ENCODE data around the gene ARRB1. TPM values are rescaled to one million over a fixed set of nuclear protein-coding genes. Genes with fewer than 3 reads are reported as not detected.
"Not testable (repeated sequence)": the region's sequence is repeated elsewhere in the genome, so short reads cannot be mapped to it uniquely, and the experiment has no call there.

Gene ARRB1
- total RNA-seq, 1 donor: 195 TPM

DNA sequence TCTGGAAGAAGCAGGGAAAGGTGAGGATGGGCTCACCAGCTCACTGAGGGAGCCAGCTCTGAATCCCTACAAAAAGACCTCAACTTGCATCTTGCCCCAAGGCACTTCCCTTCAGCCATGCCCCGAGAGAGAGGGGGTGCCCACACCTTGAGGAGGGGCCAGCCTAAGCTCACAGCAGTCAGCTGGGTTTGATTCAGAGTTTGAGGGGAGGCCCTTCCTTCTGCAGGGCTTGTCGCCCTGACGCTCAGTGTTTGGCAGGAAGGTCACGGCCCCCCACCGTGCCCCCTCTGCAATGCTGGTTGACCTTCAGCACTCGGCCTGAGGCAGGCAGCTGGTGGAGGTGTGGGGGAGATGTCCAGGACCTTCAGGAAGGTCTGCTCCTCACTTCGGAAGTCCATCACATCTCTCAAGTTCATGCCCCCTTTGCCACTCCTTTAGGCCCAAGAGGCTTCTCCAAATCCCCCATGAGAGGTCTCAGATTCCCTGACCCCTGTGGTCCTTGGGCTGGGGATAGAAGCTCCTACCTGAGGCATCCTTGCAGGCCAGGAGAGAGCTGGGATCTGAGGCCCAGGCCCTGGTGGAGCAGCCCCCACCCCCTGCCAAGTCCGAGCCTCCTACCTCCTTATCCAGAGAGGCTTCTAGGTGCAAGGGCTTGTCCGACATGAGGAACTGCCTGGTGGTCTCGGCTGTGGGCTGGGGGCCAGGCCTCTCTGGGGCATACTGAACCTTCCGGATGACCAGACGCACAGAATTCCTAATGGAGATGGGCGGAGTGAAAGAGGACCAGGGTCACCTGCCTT, 73.3 kb downstream of the ARRB1 start:
- DNase-seq (ENCODE audit: low read depth in 2 of 3, low spot score in 2 of 3): no peak

DNA sequence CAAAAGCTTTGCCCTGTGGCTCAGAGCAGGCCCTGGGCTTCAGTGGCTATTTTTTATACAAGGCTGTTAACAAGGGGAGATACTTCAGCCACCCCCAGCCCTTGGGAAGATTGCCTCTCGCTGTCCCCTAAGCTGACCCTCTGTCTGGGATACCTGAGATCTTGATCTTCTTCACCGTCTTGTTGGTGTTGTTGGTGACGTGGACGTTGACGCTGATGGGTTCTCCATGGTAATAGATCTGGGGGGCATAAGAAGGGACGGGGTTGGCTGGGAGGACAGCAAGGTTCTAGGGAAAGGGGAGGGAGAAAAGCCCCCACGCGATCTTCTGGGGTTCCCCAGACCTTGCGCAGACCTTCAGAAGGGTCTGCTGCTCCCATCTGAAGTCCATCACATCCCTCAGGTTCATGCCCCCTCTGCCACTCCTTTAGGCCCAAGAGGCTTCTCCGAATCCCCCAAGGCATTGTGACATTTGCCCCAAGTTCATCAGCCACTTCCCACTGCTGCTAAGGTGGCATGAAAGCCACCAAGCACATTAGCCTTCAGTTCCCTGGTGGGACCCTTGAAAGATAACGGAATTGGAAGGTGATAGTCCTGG, 74.2 kb downstream of the ARRB1 start:
- no peak for DNase-seq (ENCODE audit: low read depth in 2 of 3, low spot score in 2 of 3)

DNA sequence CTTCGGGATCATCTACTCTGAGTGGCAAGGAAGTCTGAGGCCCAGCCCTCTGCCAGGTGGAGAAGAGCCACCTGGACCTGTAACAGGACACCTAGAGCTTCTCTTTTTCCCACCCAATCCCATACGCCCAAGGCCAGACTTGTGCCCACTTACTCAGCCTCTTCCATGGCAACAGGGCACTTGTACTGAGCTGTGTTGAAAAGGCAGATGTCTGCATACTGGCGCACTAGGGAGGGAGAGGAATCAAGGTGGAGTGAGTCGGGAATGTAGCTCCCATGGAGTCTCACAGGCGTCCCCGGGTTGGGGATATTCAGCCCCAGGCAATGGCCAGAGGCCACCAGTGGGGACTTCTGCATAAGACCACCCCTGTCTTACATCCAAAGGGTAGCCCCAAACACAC, 74.8 kb downstream of the ARRB1 start:
- DNase-seq (ENCODE audit: low read depth in 2 of 3, low spot score in 2 of 3): no peak

DNA sequence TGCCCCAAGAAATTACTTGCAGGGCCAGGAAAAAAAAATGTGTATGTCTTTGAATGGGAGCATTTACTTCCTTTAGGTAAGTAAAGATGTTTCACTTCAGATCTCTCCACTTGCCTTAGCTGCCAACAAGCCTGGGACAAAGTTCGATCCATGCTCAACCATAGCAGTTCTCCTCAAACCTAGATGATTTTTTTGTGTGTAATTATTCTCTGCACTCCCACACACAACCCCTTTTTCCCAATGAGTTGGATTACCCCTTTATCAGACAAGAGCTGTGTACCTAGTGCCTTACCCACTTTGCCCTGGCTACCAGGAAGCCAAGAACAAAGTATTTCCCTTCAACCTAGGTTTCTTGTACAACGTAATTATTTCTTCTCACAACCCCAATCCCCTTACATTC, 75.3 kb downstream of the ARRB1 start:
- DNase-seq (ENCODE audit: low read depth in 2 of 3, low spot score in 2 of 3): no peak

DNA sequence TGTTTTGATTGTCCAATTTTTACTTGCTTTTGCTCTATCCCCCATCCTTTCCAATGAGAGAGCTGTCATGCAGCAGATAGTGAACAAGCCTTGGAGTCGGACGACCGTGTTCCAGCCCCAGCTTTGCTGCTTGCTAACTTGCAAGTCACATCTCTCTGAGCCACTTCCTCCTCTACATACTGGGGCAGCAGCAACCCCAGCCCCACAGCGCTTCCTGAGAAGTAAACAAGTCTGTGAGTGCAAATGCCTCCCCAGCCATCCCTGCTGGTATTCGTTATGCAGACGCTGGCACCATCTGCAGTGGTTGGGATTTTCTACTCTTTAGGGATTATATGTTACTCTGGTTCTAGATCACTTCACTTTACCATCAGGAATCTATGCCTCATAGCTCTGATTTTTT, 75.9 kb downstream of the ARRB1 start:
- peak; percentile 37 to 91 (median 86) for DNase-seq (ENCODE audit: low read depth in 2 of 3, low spot score in 2 of 3)

DNA sequence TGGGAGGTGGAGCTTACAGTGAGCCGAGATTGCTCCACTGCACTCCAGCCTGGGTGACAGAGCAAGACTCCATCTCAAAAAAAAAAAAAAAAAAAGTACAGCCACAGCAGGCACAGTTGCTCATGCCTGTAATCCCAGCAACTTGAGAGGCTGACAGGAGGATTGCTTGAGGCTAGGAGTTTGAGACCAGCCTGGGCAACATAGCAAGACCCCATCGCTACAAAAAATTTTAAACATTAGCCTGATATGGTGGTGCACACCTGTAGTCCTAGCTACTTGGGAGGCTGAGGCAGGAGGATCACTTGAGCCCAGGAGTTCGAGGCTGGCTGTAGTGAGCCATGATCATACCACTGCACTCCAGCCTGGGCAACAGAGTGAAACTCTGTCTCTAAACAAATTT, 76.7 kb downstream of the ARRB1 start:
- not testable (repeated sequence) for DNase-seq (ENCODE audit: low read depth in 2 of 3, low spot score in 2 of 3)

DNA sequence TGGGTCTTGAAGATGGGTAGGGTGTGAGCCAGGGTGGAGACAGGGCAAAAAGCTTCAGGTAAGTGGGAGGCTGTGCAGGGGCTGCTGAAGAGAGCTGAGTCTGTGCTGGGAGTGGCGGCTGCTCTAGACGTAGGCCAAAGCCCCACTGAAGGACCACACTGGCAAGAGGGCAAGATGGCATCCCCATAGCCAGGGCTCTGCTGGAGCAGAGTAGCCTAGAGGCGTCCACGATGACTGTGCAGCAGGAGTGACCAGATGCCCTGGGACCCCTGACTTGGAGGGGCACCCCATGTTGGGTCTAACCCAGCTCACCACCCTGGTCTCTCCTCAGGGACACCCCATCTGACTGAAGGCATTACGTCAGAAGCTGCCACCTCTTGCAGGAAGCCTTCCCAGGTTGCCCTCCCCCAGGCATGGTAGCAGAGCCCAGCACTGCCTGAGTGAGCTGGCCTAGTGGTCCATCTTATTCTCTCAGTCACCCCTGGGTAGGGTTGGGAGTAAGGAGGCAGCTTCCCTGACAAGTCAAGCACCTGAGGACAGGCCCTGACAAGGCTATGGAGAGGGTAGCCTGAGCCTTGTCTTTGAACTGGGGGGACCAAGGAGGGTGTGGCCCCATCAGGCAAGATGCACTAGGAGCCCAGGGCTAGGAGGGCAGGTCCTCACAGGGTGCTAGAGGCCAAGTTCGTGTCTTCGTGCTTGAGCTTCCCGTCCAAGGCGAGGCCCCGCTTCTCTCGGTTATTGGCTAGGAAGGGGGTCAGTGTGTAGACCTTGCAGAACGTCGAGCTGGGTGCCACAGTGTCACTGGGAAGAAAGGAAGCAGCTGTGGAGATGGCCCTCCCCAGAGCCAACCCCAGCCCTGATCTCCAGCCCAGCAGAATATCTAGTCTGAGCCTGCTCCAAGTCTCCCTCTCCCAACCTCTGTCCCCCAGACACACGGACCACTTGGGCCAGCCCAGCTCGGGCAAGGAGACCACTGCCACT, 77.8 kb downstream of the ARRB1 start:
- DNase-seq (ENCODE audit: low read depth in 2 of 3, low spot score in 2 of 3): no peak

DNA sequence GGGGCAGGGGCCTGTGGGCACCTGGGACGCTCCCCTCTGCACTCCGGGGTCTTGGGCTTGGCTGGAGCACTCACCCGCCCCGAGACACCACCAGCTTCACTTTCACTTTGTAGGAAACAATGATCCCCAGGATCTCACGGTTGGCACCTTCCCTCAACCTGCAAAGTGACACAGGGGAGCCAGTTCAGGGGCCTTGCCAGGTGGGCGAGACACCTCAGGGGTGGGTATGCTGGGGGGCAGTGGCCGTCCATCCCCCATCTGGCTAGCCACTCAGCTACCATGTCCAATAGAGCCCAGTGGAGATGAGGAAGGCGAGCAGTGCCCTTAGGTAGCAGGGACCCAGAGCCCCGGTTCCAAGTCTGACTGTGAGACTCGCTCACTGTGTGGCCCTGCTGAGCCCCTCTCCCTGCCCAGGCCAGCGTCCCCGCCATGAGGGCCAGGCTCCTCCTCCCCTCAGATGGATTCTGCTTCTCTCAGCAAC, 78.6 kb downstream of the ARRB1 start:
- no peak for DNase-seq (ENCODE audit: low read depth in 2 of 3, low spot score in 2 of 3)

DNA sequence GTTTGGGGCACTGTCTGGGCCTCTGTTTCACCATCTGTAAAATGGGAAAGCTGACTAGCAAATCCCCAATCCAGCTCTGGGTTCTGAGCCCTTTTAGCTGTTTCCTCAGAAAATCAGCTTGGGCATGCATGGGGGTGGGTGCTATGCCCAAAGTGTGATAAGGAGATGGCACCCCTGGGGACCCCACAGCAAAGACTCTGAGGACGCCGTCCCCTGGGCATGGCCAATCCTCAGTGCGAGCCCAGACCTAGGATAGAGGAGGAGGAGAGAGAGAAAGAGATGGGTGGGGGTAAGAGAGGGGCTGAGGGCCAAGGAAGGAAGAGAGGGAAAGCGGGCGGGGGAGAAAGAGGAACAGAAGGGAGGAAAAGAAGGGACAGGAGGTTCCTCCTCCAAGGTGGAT, 79.1 kb downstream of the ARRB1 start:
- no peak for DNase-seq (ENCODE audit: low read depth in 2 of 3, low spot score in 2 of 3)

DNA sequence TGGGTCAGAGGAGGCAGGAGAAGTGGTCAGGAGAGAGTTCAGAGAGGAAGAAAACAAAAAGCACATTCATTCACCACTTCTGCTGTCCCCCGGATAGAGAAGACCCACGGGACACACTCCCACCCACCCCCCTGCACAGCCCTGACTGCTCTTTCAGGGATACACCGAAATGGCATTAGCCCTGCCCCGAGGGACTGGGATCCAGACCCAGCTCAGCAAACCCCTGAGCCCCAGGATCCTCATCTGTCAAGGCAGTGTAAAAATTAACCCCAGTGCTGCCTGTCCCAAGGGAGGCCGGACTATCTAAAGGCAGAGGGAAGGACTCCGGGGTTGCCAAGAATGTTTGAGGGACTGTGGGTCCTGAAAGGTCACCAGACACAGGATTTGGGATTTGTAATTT, 79.7 kb downstream of the ARRB1 start:
- DNase-seq (ENCODE audit: low read depth in 2 of 3, low spot score in 2 of 3): no peak

DNA sequence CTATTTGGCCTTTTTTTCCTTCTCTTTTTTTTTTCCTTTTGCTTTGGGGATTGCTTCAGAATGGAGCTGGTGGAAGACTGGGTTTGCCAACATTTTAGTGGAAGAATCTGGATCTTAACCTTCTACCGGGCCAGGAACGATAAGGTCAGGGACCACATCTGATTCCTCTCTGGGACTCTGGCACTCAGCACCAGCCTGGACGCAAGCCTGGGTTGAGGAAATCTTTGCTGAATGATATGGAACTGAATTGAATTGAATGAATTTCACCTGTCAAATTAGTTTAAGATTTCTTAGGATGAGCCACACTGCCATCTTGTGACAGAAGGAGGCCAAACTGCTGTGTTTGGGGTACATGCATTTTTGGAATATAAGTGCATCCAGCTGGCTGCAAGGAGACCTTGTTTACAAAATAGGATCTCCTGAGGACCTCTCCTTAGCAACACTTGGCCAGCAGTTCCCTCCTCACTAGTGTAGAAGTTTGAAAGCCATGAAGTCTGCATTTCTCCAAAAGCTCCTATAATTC, 80.5 kb downstream of the ARRB1 start:
- DNase-seq (ENCODE audit: low read depth in 2 of 3, low spot score in 2 of 3): no peak

DNA sequence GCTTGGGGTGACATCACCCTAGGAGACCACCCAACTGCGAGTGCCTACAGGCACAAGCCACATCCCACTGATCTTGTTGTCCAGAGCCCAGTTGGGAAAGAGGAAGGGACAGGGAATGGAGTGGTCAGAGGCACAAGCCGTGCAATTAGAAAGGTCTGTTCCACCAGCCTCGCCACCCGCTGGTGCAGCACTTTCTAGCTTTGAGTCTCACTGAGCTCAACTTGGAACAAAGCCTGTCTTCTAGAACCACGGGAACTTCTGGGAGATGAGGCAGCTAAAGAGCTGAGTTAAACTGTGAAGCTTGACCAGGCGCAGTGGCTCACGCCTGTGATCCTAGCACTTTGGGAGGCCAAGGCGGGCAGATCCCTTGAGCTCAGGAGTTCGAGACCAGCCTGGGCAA, 81.6 kb downstream of the ARRB1 start:
- DNase-seq (ENCODE audit: low read depth in 2 of 3, low spot score in 2 of 3): no peak

DNA sequence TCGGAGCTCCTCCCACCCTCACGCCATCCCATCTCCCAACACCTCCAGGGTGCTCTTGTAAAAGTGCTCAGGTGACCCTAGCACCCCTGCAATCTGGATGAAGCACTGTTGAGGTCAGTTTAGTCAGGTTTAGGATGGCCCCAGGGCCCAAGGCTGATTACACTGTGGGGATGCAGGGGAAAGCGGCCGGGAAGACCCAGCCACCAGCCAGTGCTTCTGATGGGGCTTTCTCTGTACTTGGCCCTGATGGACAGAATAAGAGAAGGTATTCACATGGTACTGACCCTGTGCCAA, 82.1 kb downstream of the ARRB1 start:
- DNase-seq (ENCODE audit: low read depth in 2 of 3, low spot score in 2 of 3): no peak

DNA sequence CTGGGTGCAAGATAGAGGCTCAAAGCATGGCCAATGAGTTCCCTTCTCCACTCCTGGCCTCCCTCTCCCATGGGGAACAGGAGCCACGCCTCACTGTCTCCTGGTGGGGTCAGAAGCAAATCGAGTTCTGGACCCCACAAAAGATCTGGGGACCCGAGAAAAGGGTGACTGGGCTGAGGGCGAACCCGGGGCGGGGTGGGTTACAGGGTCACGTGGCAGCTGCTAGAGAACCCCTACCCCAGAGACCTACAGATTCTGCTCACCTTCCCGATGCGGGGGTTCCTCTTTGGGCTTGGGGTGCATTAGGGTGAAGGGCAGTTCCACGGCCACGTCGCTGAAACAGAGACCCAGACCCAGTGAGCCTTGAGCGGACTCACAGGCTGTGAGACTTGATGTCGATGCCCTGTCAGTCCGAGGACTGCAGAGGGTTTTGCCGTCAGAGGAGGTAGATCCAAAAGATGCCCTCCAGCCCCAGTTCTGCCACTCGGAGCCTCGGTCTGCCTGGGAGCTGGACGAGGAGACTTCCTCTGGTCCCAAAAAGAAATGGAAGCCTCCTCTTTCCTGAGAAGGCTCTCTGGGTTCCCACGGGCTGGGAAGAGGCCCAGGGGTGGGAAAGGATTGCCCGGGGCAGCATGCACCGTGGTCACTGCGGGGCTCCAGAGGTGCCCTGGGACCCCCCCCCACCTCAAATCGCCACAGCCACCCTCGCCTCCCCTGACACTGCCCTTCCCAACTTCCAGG, 82.7 kb downstream of the ARRB1 start:
- no peak for DNase-seq (ENCODE audit: low read depth in 2 of 3, low spot score in 2 of 3)

DNA sequence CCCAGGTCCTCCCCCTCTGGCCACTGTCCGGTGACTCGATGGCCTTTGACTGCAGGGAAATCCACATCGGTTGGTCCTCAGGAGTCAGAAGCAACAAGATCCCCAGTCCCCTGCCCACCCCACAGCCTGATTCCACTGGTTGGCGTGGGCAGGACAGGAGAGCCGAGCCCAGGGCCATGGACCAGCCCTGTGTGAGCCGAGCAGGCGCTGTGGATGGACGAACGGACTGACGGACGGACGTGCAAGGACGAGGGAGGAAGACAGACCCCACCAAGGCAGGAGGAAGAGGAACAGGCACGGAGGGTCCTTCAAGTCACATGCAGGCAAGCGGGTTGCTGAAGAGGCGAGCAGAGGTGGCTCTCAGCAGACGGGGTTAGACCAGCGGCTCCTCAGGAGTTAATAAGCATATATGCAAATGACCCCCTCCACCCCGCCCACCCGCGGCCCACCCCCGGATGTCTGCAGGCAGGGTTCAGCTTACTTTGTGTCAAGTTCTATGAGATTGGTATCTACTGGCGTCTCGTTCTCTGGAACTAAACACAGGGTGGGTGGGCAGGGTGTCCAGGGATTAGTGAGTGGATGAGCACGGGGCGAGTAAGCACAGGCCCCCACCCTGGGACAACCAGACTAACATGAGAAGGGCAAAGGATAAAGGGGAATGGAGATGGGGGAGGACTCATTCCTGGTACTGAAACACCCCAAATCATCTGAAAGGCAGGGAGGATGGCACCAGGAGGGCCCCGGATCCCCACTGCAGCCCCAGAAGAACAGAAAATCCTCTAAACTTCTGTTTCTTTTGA, 84.1 kb downstream of the ARRB1 start:
- DNase-seq (ENCODE audit: low read depth in 2 of 3, low spot score in 2 of 3): no peak

DNA sequence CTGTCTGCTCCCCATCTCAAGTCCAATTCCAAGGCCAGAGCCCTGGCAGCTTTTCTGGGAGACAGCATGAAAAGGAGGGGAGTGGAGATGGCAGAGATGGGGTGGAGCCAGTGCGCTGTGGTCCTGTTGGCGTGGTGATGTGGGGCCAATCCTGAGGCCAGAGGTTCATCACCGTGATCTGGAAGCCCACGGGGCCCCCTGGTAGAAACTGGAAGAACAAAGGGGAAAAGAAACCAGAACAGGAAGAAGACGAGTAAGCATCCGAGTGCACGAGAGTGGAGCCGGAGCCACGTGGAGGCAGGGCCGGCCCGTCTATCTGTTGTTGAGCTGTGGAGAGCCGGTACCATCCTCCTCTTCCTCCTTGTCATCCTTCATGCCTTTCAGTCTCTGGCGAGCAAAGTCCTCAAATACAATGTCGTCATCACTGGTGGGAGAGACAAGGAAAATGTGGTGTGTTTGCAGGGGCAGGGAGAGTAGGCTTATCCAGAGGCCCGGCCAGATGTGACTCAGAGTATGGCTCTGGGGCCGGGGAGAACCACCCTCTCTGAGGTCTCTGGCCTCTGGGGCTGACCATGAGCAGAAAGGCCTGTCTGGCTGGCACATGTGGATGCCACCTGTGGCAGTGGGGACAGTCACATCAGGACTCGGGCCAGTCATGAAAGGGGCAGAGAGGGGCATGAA, 85.5 kb downstream of the ARRB1 start:
- DNase-seq (ENCODE audit: low read depth in 2 of 3, low spot score in 2 of 3): no peak

DNA sequence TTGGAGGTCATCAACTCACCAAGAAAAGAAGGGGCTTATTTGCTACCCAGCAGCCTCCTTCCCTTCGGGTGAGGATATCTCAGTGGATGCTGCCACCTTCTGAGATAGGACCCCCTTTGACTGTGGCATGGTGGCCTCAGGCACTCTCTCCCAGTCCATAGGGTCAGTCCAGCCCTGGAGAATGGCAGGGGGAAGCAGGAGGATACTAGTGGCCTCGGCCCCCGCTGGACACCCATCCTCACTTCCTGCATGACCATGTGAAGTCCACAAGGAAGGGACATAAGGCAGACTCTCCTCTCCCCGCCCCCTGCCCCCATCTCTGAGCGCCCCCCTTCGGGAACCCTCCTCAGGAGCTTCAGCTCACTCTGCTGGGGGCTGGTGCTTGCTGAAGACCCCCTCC, 86.5 kb downstream of the ARRB1 start:
- no peak for DNase-seq (ENCODE audit: low read depth in 2 of 3, low spot score in 2 of 3)

DNA sequence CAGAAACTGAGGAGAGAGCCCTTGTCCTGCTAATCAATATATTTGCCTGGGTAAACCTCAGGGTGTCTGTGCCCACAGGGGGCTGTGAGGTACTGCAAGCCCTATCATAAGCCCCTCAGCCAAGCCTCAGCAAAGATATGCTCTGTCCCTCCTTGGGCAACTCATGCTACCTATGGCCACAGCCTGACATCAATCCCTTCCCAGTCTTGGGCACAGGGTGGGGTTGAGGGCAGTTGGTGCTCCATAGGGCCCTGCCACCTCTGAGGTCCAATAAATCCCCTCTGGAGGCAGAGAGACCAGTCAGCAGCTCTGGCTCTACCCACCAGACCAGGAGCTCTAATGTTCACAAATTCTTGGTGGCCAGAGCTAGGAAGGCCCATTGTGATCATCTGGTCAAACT, 87.1 kb downstream of the ARRB1 start:
- no peak for DNase-seq (ENCODE audit: low read depth in 2 of 3, low spot score in 2 of 3)

DNA sequence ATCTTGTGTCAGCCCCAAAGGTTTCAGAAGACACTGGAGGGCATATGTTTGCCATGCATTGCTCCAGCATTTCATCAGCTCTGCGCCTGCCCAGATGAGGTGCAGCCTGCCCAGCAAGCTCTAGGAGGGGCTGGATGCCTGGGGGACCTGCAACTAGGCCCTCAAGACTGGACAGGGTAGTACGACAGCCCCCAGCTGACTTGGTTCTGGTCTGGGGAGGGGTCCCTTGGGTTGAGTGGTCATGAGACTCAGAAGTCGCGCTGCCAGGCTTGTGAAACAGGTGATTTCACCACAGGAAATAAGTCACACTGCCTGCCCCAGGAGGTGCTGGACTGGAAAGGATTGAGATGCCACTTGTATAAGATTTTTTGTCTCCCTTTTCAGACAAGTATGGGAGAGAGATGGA, 87.5 kb downstream of the ARRB1 start:
- no peak for DNase-seq (ENCODE audit: low read depth in 2 of 3, low spot score in 2 of 3)
